22Rv1 (cell line): ENCODE data around the gene DNER.

Experiments
- CTCF ChIP-seq: fragments of 450-650 bp; IDR thresholded peaks from 2 replicates; pipeline ENCODE4 v1.5.1; 2017; ENCODE audit warnings: mild to moderate bottlenecking
- ZFX ChIP-seq: fragments of 450-650 bp; IDR thresholded peaks from 2 replicates; pipeline ENCODE4 v1.6.1; 2017; ENCODE audit warnings: antibody characterized with exemption, borderline replicate concordance

GRCh38 chr2:229732897-229733296 lies 18.5 kb upstream of the DNER start:
- TF ChIP-seq CTCF (no peak), ZFX (no peak)
